Lower leg skin (tissue), 4 donors: Measurements from ENCODE around the gene ZFAND3. TPM values are rescaled to one million over a fixed set of nuclear protein-coding genes. Genes with fewer than 3 reads are reported as not detected.

Experiments
- DNase-seq, 2 donors: peaks; one replicate each; pipeline ENCODE4 v3.0.0-alpha.2; 2019; ENCODE audit warnings: low spot score in 2 of 2
- H3K4me3 ChIP-seq: fragments of 200-600 bp; sonication (generic); 2 replicates; pipeline ENCODE4 v1.5.1; 2017; ENCODE audit warnings: mild to moderate bottlenecking, low read depth; ENCODE audit not compliant: poor library complexity, severe bottlenecking
- CTCF ChIP-seq, 3 donors: fragments of 450-650 bp; IDR thresholded peaks; one replicate each; pipeline ENCODE4 v1.5.1; 2016; ENCODE audit warnings: antibody characterized with exemption in 3 of 3, mild to moderate bottlenecking in 3 of 3, moderate library complexity in 2 of 3
- POLR2A ChIP-seq, 2 donors: fragments of 450-650 bp; IDR thresholded peaks; one replicate each; pipeline ENCODE4 v1.6.1; 2016 to 2017; ENCODE audit warnings: antibody characterized with exemption in 2 of 2, mild to moderate bottlenecking in 1 of 2, moderate library complexity in 1 of 2
- WGBS, 2 donors: methylation state at CpG; one replicate each; pipeline ENCODE4 v1.1.5; 2018; 5-methylcytosine and 5-hydroxymethylcytosine counted together
- intact Hi-C: fragments of 100-400 bp; cut with DNase I; formaldehyde crosslinking; loops from one replicate; pipeline ENCODE4 v1.15.0; 2023; ENCODE audit warnings: low total_unique reads
- total RNA-seq, 4 donors: library from RNA; depleted of rRNA; stranded (reverse); fragments of >200 nt; gene quantifications; one replicate each; pipeline ENCODE4 v1.1.0, GENCODE V29; 2016

The ZFAND3 gene
- total RNA-seq, 4 donors from 2014 or later: 26.3 to 40.8 (median 30.3) TPM

- intact Hi-C loops: no loop called here
- WGBS, 2 donors: 95 to 98% methylated on average over 2 of the region's 2 CpGs
- TF ChIP-seq POLR2A (IDR thresholded peaks at IDR 0.05) (no peak), CTCF (IDR thresholded peaks at IDR 0.05) (no peak)
- H3K4me3 ChIP-seq: no peak overlapping the region
- DNase-seq: no peak
Observed at GRCh38 chr6:37872373-37872745, 52.8 kb downstream of the ZFAND3 start.

- H3K4me3 ChIP-seq: no peak overlapping the region
- WGBS, 2 donors: 94 to 100% methylated on average over 3 of the region's 3 CpGs
- no peak for DNase-seq
- TF ChIP-seq POLR2A (IDR thresholded peaks at IDR 0.05): no peak
- TF ChIP-seq CTCF (IDR thresholded peaks at IDR 0.05): no peak
- intact Hi-C loops: no loop called here
Observed at GRCh38 chr6:37874726-37875125, 55.2 kb downstream of the ZFAND3 start.

GRCh38 chr6:37875561-37876309, 56.2 kb downstream of the ZFAND3 start:
- TF ChIP-seq POLR2A (IDR thresholded peaks at IDR 0.05) (no peak), CTCF (IDR thresholded peaks at IDR 0.05) (no peak)
- 91 to 92% methylated on average over 5 of the region's 5 CpGs for WGBS, 2 donors
- intact Hi-C loops: no loop called here
- no peak overlapping the region for H3K4me3 ChIP-seq
- DNase-seq: no peak

GRCh38 chr6:37876843-37877242, 57.3 kb downstream of the ZFAND3 start:
- no peak overlapping the region for H3K4me3 ChIP-seq
- intact Hi-C loops: no loop called here
- 87 to 90% methylated on average over 4 of the region's 4 CpGs for WGBS, 2 donors
- no peak for DNase-seq
- TF ChIP-seq CTCF (IDR thresholded peaks at IDR 0.05) (no peak), POLR2A (IDR thresholded peaks at IDR 0.05) (no peak)

GRCh38 chr6:37877373-37878149, 58.0 kb downstream of the ZFAND3 start:
- no peak overlapping the region for H3K4me3 ChIP-seq
- TF ChIP-seq POLR2A (IDR thresholded peaks at IDR 0.05) (no peak), CTCF (IDR thresholded peaks at IDR 0.05) (no peak)
- 76 to 82% methylated on average over 6 of the region's 6 CpGs for WGBS, 2 donors
- intact Hi-C loops: no loop called here
- DNase-seq: no peak
